ENCODE data around the gene PPEF1. TPM values are rescaled to one million over a fixed set of nuclear protein-coding genes. Genes with fewer than 3 reads are reported as not detected.
"Not testable (repeated sequence)": the region's sequence is repeated elsewhere in the genome, so short reads cannot be mapped to it uniquely, and the experiment has no call there.

The PPEF1 gene
- total and polyA plus RNA-seq, 4 donors: 0.23 to 0.75 TPM; not detected in 2

- intact Hi-C loops (cut with DNase I): no loop called here
- Histone ChIP-seq H3K36me3 (ENCODE audit: control insufficient read depth in 1 of 2, insufficient read depth in 2 of 2, low read length in 1 of 2) (no peaks in the 10 kb centered on the region), H3K4me3 (ENCODE audit: low read length in 2 of 2) (no peak overlapping the region), H3K4me1 (ENCODE audit: control insufficient read depth in 1 of 2, insufficient read depth in 2 of 2, low read length in 2 of 2) (no peaks in the 10 kb centered on the region), H3K27ac (ENCODE audit: low read depth in 1 of 2, low read length in 2 of 2) (no peak overlapping the region), H3K27me3 (ENCODE audit: control insufficient read depth in 1 of 2, insufficient read depth in 2 of 2, low read length in 1 of 2) (no peaks in the 10 kb centered on the region), H3K9me3 (ENCODE audit: control insufficient read depth, low read length) (no peaks in the 10 kb centered on the region)
- DNase-seq (no peak), ATAC-seq (ENCODE audit: low FRiP score) (no peak)
- 85 to 96% methylated on average over 3 of the region's 3 CpGs for WGBS, 2 donors
Observed at GRCh38 chrX:18761750-18762149, 54.3 kb downstream of the PPEF1 start.

- H3K9me3 ChIP-seq (ENCODE audit: control insufficient read depth, low read length); ATAC-seq (ENCODE audit: low FRiP score); H3K4me3 ChIP-seq (ENCODE audit: low read length in 2 of 2); H3K27ac ChIP-seq (ENCODE audit: low read depth in 1 of 2, low read length in 2 of 2); intact Hi-C loops (cut with DNase I); H3K36me3 ChIP-seq (ENCODE audit: control insufficient read depth in 1 of 2, insufficient read depth in 2 of 2, low read length in 1 of 2); H3K4me1 ChIP-seq (ENCODE audit: control insufficient read depth in 1 of 2, insufficient read depth in 2 of 2, low read length in 2 of 2); DNase-seq; H3K27me3 ChIP-seq (ENCODE audit: control insufficient read depth in 1 of 2, insufficient read depth in 2 of 2, low read length in 1 of 2): not testable (repeated sequence)
- 76 to 86% methylated on average over 3 of the region's 3 CpGs for WGBS, 2 donors
Observed at GRCh38 chrX:18763106-18763505, 55.7 kb downstream of the PPEF1 start.

- DNase-seq (no peak), ATAC-seq (ENCODE audit: low FRiP score) (no peak)
- 38 to 54% methylated on average over 1 of the region's 1 CpG for WGBS, 2 donors
- intact Hi-C loops (cut with DNase I): no loop called here
- H3K4me3 ChIP-seq (ENCODE audit: low read length in 2 of 2): no peak overlapping the region
- H3K9me3 ChIP-seq (ENCODE audit: control insufficient read depth, low read length): no peaks in the 10 kb centered on the region
- H3K4me1 ChIP-seq (ENCODE audit: control insufficient read depth in 1 of 2, insufficient read depth in 2 of 2, low read length in 2 of 2): no peaks in the 10 kb centered on the region
- no peaks in the 10 kb centered on the region for H3K36me3 ChIP-seq (ENCODE audit: control insufficient read depth in 1 of 2, insufficient read depth in 2 of 2, low read length in 1 of 2)
- no peak overlapping the region for H3K27ac ChIP-seq (ENCODE audit: low read depth in 1 of 2, low read length in 2 of 2)
- H3K27me3 ChIP-seq (ENCODE audit: control insufficient read depth in 1 of 2, insufficient read depth in 2 of 2, low read length in 1 of 2): no peaks in the 10 kb centered on the region
Observed at GRCh38 chrX:18769364-18769763, 61.9 kb downstream of the PPEF1 start.

- H3K9me3 ChIP-seq (ENCODE audit: control insufficient read depth, low read length): no peaks in the 10 kb centered on the region
- H3K4me3 ChIP-seq (ENCODE audit: low read length in 2 of 2): no peak overlapping the region
- no peaks in the 10 kb centered on the region for H3K27me3 ChIP-seq (ENCODE audit: control insufficient read depth in 1 of 2, insufficient read depth in 2 of 2, low read length in 1 of 2)
- no peaks in the 10 kb centered on the region for H3K4me1 ChIP-seq (ENCODE audit: control insufficient read depth in 1 of 2, insufficient read depth in 2 of 2, low read length in 2 of 2)
- intact Hi-C loops (cut with DNase I): no loop called here
- 38 to 43% methylated on average over 7 of the region's 7 CpGs for WGBS, 2 donors
- ATAC-seq (ENCODE audit: low FRiP score) (no peak), DNase-seq (no peak)
- no peaks in the 10 kb centered on the region for H3K36me3 ChIP-seq (ENCODE audit: control insufficient read depth in 1 of 2, insufficient read depth in 2 of 2, low read length in 1 of 2)
- no peak overlapping the region for H3K27ac ChIP-seq (ENCODE audit: low read depth in 1 of 2, low read length in 2 of 2)
Observed at GRCh38 chrX:18769812-18770573, 62.5 kb downstream of the PPEF1 start.

GRCh38 chrX:18789916-18790315, 82.5 kb downstream of the PPEF1 start:
- H3K9me3 ChIP-seq (ENCODE audit: control insufficient read depth, low read length): no peaks in the 10 kb centered on the region
- no peak overlapping the region for H3K4me3 ChIP-seq (ENCODE audit: low read length in 2 of 2)
- H3K36me3 ChIP-seq (ENCODE audit: control insufficient read depth in 1 of 2, insufficient read depth in 2 of 2, low read length in 1 of 2): no peaks in the 10 kb centered on the region
- DNase-seq: no peak
- no peak overlapping the region for H3K27ac ChIP-seq (ENCODE audit: low read depth in 1 of 2, low read length in 2 of 2)
- H3K27me3 ChIP-seq (ENCODE audit: control insufficient read depth in 1 of 2, insufficient read depth in 2 of 2, low read length in 1 of 2): no peaks in the 10 kb centered on the region
- intact Hi-C loops (cut with DNase I): no loop called here
- 31 to 52% methylated on average over 1 of the region's 1 CpG for WGBS, 2 donors
- no peaks in the 10 kb centered on the region for H3K4me1 ChIP-seq (ENCODE audit: control insufficient read depth in 1 of 2, insufficient read depth in 2 of 2, low read length in 2 of 2)
- ATAC-seq (ENCODE audit: low FRiP score): no peak

GRCh38 chrX:18792828-18793227, 85.4 kb downstream of the PPEF1 start:
- Histone ChIP-seq H3K4me1 (ENCODE audit: control insufficient read depth in 1 of 2, insufficient read depth in 2 of 2, low read length in 2 of 2) (no peaks in the 10 kb centered on the region), H3K4me3 (ENCODE audit: low read length in 2 of 2) (no peak overlapping the region), H3K36me3 (ENCODE audit: control insufficient read depth in 1 of 2, insufficient read depth in 2 of 2, low read length in 1 of 2) (no peaks in the 10 kb centered on the region), H3K27me3 (ENCODE audit: control insufficient read depth in 1 of 2, insufficient read depth in 2 of 2, low read length in 1 of 2) (no peaks in the 10 kb centered on the region), H3K27ac (ENCODE audit: low read depth in 1 of 2, low read length in 2 of 2) (no peak overlapping the region), H3K9me3 (ENCODE audit: control insufficient read depth, low read length) (no peaks in the 10 kb centered on the region)
- no peak for DNase-seq
- ATAC-seq (ENCODE audit: low FRiP score): no peak
- intact Hi-C loops (cut with DNase I): no loop called here

GRCh38 chrX:18793601-18794089, 86.2 kb downstream of the PPEF1 start:
- no peaks in the 10 kb centered on the region for H3K27me3 ChIP-seq (ENCODE audit: control insufficient read depth in 1 of 2, insufficient read depth in 2 of 2, low read length in 1 of 2)
- ATAC-seq (ENCODE audit: low FRiP score): no peak

GRCh38 chrX:18797141-18797540, 89.7 kb downstream of the PPEF1 start:
- ATAC-seq (ENCODE audit: low FRiP score) (no peak), DNase-seq (no peak)
- intact Hi-C loops (cut with DNase I): no loop called here
- Histone ChIP-seq H3K27me3 (ENCODE audit: control insufficient read depth in 1 of 2, insufficient read depth in 2 of 2, low read length in 1 of 2) (no peaks in the 10 kb centered on the region), H3K4me3 (ENCODE audit: low read length in 2 of 2) (no peak overlapping the region), H3K27ac (ENCODE audit: low read depth in 1 of 2, low read length in 2 of 2) (no peak overlapping the region), H3K36me3 (ENCODE audit: control insufficient read depth in 1 of 2, insufficient read depth in 2 of 2, low read length in 1 of 2) (no peaks in the 10 kb centered on the region), H3K9me3 (ENCODE audit: control insufficient read depth, low read length) (no peaks in the 10 kb centered on the region), H3K4me1 (ENCODE audit: control insufficient read depth in 1 of 2, insufficient read depth in 2 of 2, low read length in 2 of 2) (no peaks in the 10 kb centered on the region)
- WGBS, 2 donors: 61 to 77% methylated on average over 2 of the region's 2 CpGs

More at GRCh38 chrX:18793601-18794089, 86.2 kb downstream of the PPEF1 start:
- H3K36me3 ChIP-seq (ENCODE audit: control insufficient read depth in 1 of 2, insufficient read depth in 2 of 2, low read length in 1 of 2): no peaks in the 10 kb centered on the region
- no peak for DNase-seq
- H3K9me3 ChIP-seq (ENCODE audit: control insufficient read depth, low read length): no peaks in the 10 kb centered on the region
- 37 to 43% methylated on average over 7 of the region's 7 CpGs for WGBS, 2 donors
- no peak overlapping the region for H3K4me3 ChIP-seq (ENCODE audit: low read length in 2 of 2)
- H3K27ac ChIP-seq (ENCODE audit: low read depth in 1 of 2, low read length in 2 of 2): no peak overlapping the region
- no peaks in the 10 kb centered on the region for H3K4me1 ChIP-seq (ENCODE audit: control insufficient read depth in 1 of 2, insufficient read depth in 2 of 2, low read length in 2 of 2)
- intact Hi-C loops (cut with DNase I): no loop called here

GRCh38 chrX:18799911-18800310, 92.5 kb downstream of the PPEF1 start:
- intact Hi-C loops (cut with DNase I): no loop called here
- WGBS, 2 donors: 69 to 72% methylated on average over 2 of the region's 2 CpGs

More at GRCh38 chrX:18799911-18800310, 92.5 kb downstream of the PPEF1 start:
- Histone ChIP-seq H3K4me1 (ENCODE audit: control insufficient read depth in 1 of 2, insufficient read depth in 2 of 2, low read length in 2 of 2) (no peaks in the 10 kb centered on the region), H3K9me3 (ENCODE audit: control insufficient read depth, low read length) (no peaks in the 10 kb centered on the region), H3K36me3 (ENCODE audit: control insufficient read depth in 1 of 2, insufficient read depth in 2 of 2, low read length in 1 of 2) (no peaks in the 10 kb centered on the region), H3K27me3 (ENCODE audit: control insufficient read depth in 1 of 2, insufficient read depth in 2 of 2, low read length in 1 of 2) (no peaks in the 10 kb centered on the region), H3K4me3 (ENCODE audit: low read length in 2 of 2) (no peak overlapping the region), H3K27ac (ENCODE audit: low read depth in 1 of 2, low read length in 2 of 2) (no peak overlapping the region)
- ATAC-seq (ENCODE audit: low FRiP score) (no peak), DNase-seq (no peak)

Measured in aorta (tissue), 5 donors.